WTC11 (cell line): ENCODE measurements around the gene NIPAL4. TPM values are rescaled to one million over a fixed set of nuclear protein-coding genes. Genes with fewer than 3 reads are reported as not detected.

Experiments
- ATAC-seq: fragments of 200-7000 bp; cut with Tn5 transposase; 2 replicates; pipeline ENCODE4 v1.10.0; 2021; ENCODE audit warnings: mild to moderate bottlenecking, moderate library complexity
- CTCF ChIA-PET: fragments of 300-600 bp; sonication (Branson Sonifier 250); formaldehyde crosslinking; loops from one replicate; lab custom pipeline; 2021; ENCODE audit warnings: antibody characterized with exemption; lab: Charles Lee
- POLR2A ChIA-PET: fragments of 350-600 bp; sonication (Branson Sonifier 250); formaldehyde crosslinking; loops from one replicate; lab custom pipeline; 2021; ENCODE audit warnings: antibody characterized with exemption; lab: Charles Lee
- DNase-seq: peaks from one replicate; pipeline ENCODE4 v3.0.0; 2021; ENCODE audit warnings: low spot score
- H3K27ac Mint-ChIP-seq: 2 replicates; pipeline ENCODE4 v1.8.0; 2021; ENCODE audit warnings: mixed read lengths
- H3K27me3 Mint-ChIP-seq: 2 replicates; pipeline ENCODE4 v1.8.0; 2021; ENCODE audit warnings: low read depth, mild to moderate bottlenecking, moderate library complexity, mixed read lengths
- H3K36me3 Mint-ChIP-seq: 2 replicates; pipeline ENCODE4 v1.8.0; 2021; ENCODE audit warnings: mixed read lengths
- H3K4me1 Mint-ChIP-seq: 2 replicates; pipeline ENCODE4 v1.8.0; 2022; ENCODE audit warnings: mixed read lengths
- H3K4me3 Mint-ChIP-seq: 2 replicates; pipeline ENCODE4 v1.8.0; 2021; ENCODE audit warnings: mild to moderate bottlenecking, moderate library complexity, mixed read lengths
- H3K9me3 Mint-ChIP-seq: 2 replicates; pipeline ENCODE4 v1.8.0; 2021; ENCODE audit warnings: mixed read lengths
- ATF1 ChIP-seq: sonication (generic); formaldehyde crosslinking; IDR thresholded peaks from 2 replicates; pipeline ENCODE4 v1.8.1; 2023; ENCODE audit warnings: mild to moderate bottlenecking, moderate library complexity, missing genetic modification reagents
- CBFB ChIP-seq: sonication (generic); formaldehyde crosslinking; IDR thresholded peaks from 2 replicates; pipeline ENCODE4 v1.8.1; 2022; ENCODE audit warnings: mild to moderate bottlenecking, low read depth, missing genetic modification reagents
- EMX1 ChIP-seq: fragments of 250-450 bp; sonication (Bioruptor Pico); IDR thresholded peaks from 2 replicates; pipeline ENCODE4 v1.8.0; 2021; ENCODE audit warnings: mild to moderate bottlenecking
- FOXK1 ChIP-seq: sonication (generic); formaldehyde crosslinking; IDR thresholded peaks from 2 replicates; pipeline ENCODE4 v1.8.0; 2022; ENCODE audit warnings: mild to moderate bottlenecking, moderate library complexity, missing genetic modification reagents
- GTF2I ChIP-seq: fragments of 250-450 bp; sonication (Bioruptor Pico); conservative IDR thresholded peaks from 2 replicates; pipeline ENCODE4 v1.4.0; 2021; ENCODE audit warnings: mild to moderate bottlenecking
- KAT7 ChIP-seq: sonication (generic); formaldehyde crosslinking; IDR thresholded peaks from 2 replicates; pipeline ENCODE4 v1.8.1; 2023; ENCODE audit warnings: missing genetic modification reagents, mild to moderate bottlenecking, borderline replicate concordance
- NFE2L1 ChIP-seq: sonication (generic); formaldehyde crosslinking; IDR thresholded peaks from 2 replicates; pipeline ENCODE4 v1.8.1; 2023; ENCODE audit warnings: missing genetic modification reagents
- NR2C2 ChIP-seq: sonication (generic); formaldehyde crosslinking; IDR thresholded peaks from 2 replicates; pipeline ENCODE4 v1.8.0; 2022; ENCODE audit warnings: mild to moderate bottlenecking, missing genetic modification reagents
- PRRX2 ChIP-seq: fragments of 250-450 bp; sonication (Bioruptor Pico); IDR thresholded peaks from 2 replicates; pipeline ENCODE4 v1.8.0; 2021; ENCODE audit warnings: mild to moderate bottlenecking
- SMAD4 ChIP-seq: sonication (generic); formaldehyde crosslinking; IDR thresholded peaks from 2 replicates; pipeline ENCODE4 v1.8.0; 2022; ENCODE audit warnings: mild to moderate bottlenecking, missing genetic modification reagents
- SOX15 ChIP-seq: fragments of 250-450 bp; sonication (Bioruptor Pico); IDR thresholded peaks from 2 replicates; pipeline ENCODE4 v1.9.0; 2021; ENCODE audit warnings: mild to moderate bottlenecking
- SP1 ChIP-seq: sonication (generic); formaldehyde crosslinking; conservative IDR thresholded peaks from 2 replicates; pipeline ENCODE4 v1.8.1; 2022; ENCODE audit warnings: missing genetic modification reagents
- TCF7 ChIP-seq: sonication (generic); formaldehyde crosslinking; IDR thresholded peaks from 2 replicates; pipeline ENCODE4 v1.8.0; 2022; ENCODE audit warnings: mild to moderate bottlenecking, low read depth, missing genetic modification reagents, moderate library complexity
- TEAD4 ChIP-seq: sonication (generic); formaldehyde crosslinking; IDR thresholded peaks from 2 replicates; pipeline ENCODE4 v1.8.0; 2022; ENCODE audit warnings: mild to moderate bottlenecking, missing genetic modification reagents
- TP53 ChIP-seq: sonication (generic); formaldehyde crosslinking; IDR thresholded peaks from 2 replicates; pipeline ENCODE4 v1.8.1; 2023; ENCODE audit warnings: mild to moderate bottlenecking, missing genetic modification reagents
- ZBTB21 ChIP-seq: sonication (generic); formaldehyde crosslinking; IDR thresholded peaks from 2 replicates; pipeline ENCODE4 v1.8.1; 2023; ENCODE audit warnings: mild to moderate bottlenecking, missing genetic modification reagents, borderline replicate concordance
- ZNF121 ChIP-seq: sonication (generic); formaldehyde crosslinking; IDR thresholded peaks from 2 replicates; pipeline ENCODE4 v1.8.0; 2023; ENCODE audit warnings: missing genetic modification reagents
- ZNF219 ChIP-seq: sonication (generic); formaldehyde crosslinking; IDR thresholded peaks from 2 replicates; pipeline ENCODE4 v1.8.0; 2023; ENCODE audit warnings: missing genetic modification reagents, mild to moderate bottlenecking, borderline replicate concordance
- ZNF232 ChIP-seq: sonication (generic); formaldehyde crosslinking; IDR thresholded peaks from 2 replicates; pipeline ENCODE4 v1.8.0; 2022; ENCODE audit warnings: mild to moderate bottlenecking, missing genetic modification reagents
- ZNF671 ChIP-seq: fragments of 250-450 bp; sonication (Bioruptor Pico); IDR thresholded peaks from 2 replicates; pipeline ENCODE4 v1.8.0; 2021; ENCODE audit warnings: mild to moderate bottlenecking
- total RNA-seq: library from RNA; stranded (reverse); gene quantifications from 3 replicates; pipeline ENCODE4 v1.2.3, GENCODE V29; 2021
- TF ChIP-seq, protein P1 (sequence below): sonication (generic); formaldehyde crosslinking; IDR thresholded peaks from 2 replicates; pipeline ENCODE4 v1.8.0; 2023; ENCODE audit warnings: mild to moderate bottlenecking, missing genetic modification reagents
- TF ChIP-seq, protein P2 (sequence below): fragments of 250-450 bp; sonication (Bioruptor Pico); conservative IDR thresholded peaks from 2 replicates; pipeline ENCODE4 v1.9.0; 2021; ENCODE audit warnings: mild to moderate bottlenecking
- TF ChIP-seq, protein P3 (sequence below): sonication (generic); formaldehyde crosslinking; IDR thresholded peaks from 2 replicates; pipeline ENCODE4 v1.8.1; 2023; ENCODE audit warnings: mild to moderate bottlenecking, moderate library complexity, missing genetic modification reagents
- TF ChIP-seq, protein P4 (sequence below): sonication (generic); formaldehyde crosslinking; conservative IDR thresholded peaks from 2 replicates; pipeline ENCODE4 v1.8.1; 2022; ENCODE audit warnings: mild to moderate bottlenecking, missing genetic modification reagents
- TF ChIP-seq, protein P5 (sequence below): sonication (generic); formaldehyde crosslinking; IDR thresholded peaks from 2 replicates; pipeline ENCODE4 v1.8.1; 2022; ENCODE audit warnings: mild to moderate bottlenecking, missing genetic modification reagents, moderate library complexity, borderline replicate concordance
- TF ChIP-seq, protein P6 (sequence below): sonication (generic); formaldehyde crosslinking; IDR thresholded peaks from 2 replicates; pipeline ENCODE4 v1.8.1; 2023; ENCODE audit warnings: mild to moderate bottlenecking, missing genetic modification reagents

The NIPAL4 gene
- total RNA-seq, 1 experiment from 2014 or later, result not detected

DNA sequence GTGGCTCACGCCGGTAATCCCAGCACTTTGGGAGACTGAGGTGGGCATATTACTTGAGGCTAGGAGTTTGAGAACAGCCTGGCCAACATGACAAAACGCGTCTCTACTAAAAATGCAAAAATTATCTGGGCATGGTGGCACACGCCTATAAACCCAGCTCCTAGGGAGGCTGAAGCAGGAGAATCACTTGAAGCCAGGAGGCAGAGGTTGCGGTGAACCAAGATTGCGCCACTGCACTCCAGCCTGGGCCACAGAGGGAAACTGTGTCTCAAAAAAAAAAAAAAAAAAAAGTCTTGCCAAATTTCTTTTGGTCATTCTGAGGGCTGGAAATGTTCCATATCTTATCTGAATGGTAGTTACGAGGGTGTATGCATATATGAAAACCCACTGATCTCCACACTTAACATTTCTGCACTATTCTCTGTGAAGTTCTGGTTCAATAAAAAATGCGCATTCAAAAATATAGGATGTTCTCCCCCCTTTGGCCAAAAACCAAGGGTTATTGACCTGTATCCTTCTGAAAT is 13.5 kb upstream of the NIPAL4 start (continued):
- TF ChIP-seq, protein P1, sequence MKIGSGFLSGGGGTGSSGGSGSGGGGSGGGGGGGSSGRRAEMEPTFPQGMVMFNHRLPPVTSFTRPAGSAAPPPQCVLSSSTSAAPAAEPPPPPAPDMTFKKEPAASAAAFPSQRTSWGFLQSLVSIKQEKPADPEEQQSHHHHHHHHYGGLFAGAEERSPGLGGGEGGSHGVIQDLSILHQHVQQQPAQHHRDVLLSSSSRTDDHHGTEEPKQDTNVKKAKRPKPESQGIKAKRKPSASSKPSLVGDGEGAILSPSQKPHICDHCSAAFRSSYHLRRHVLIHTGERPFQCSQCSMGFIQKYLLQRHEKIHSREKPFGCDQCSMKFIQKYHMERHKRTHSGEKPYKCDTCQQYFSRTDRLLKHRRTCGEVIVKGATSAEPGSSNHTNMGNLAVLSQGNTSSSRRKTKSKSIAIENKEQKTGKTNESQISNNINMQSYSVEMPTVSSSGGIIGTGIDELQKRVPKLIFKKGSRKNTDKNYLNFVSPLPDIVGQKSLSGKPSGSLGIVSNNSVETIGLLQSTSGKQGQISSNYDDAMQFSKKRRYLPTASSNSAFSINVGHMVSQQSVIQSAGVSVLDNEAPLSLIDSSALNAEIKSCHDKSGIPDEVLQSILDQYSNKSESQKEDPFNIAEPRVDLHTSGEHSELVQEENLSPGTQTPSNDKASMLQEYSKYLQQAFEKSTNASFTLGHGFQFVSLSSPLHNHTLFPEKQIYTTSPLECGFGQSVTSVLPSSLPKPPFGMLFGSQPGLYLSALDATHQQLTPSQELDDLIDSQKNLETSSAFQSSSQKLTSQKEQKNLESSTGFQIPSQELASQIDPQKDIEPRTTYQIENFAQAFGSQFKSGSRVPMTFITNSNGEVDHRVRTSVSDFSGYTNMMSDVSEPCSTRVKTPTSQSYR (CRISPR knock-in tag), result no peak
- TF ChIP-seq ATF1 (CRISPR knock-in tag) (no peak), EMX1 (no peak), SOX15 (no peak), TP53 (no peak), SP1 (no peak), FOXK1 (no peak), NR2C2 (CRISPR knock-in tag) (no peak)
- TF ChIP-seq, protein P2, sequence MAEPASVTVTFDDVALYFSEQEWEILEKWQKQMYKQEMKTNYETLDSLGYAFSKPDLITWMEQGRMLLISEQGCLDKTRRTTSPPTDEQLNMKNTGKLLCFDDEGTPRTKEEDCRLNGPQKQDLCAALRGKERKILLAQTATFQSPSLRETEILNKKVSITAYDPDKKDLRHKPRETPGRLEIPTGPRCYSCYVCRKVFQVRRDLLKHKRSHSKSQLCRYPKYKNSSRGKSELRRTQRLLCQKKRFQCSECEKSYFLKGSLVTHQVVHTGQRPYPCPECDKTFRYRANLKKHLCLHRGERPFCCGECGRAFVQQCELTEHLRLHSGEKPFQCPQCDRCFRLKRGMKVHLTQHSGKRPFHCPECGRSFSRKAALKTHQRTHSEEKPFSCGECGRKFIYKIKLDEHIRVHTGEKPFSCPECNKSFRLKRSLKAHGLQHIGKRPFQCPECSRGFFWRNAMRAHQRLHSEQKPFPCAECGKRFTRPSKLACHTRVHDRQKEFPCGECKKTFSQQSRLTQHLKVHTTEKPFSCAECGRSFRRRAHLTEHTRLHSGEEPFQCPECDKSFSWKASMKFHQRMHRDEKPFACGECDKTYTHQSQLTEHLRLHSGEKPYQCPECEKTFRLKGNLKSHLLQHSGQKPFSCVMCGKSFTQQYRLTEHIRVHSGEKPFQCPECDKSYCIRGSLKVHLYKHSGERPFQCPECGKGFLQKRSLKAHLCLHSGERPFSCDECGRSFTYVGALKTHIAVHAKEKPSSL (CRISPR knock-in tag), result no peak
- TF ChIP-seq, protein P3, sequence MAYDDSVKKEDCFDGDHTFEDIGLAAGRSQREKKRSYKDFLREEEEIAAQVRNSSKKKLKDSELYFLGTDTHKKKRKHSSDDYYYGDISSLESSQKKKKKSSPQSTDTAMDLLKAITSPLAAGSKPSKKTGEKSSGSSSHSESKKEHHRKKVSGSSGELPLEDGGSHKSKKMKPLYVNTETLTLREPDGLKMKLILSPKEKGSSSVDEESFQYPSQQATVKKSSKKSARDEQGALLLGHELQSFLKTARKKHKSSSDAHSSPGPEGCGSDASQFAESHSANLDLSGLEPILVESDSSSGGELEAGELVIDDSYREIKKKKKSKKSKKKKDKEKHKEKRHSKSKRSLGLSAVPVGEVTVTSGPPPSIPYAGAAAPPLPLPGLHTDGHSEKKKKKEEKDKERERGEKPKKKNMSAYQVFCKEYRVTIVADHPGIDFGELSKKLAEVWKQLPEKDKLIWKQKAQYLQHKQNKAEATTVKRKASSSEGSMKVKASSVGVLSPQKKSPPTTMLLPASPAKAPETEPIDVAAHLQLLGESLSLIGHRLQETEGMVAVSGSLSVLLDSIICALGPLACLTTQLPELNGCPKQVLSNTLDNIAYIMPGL (CRISPR knock-in tag), result no peak

DNA sequence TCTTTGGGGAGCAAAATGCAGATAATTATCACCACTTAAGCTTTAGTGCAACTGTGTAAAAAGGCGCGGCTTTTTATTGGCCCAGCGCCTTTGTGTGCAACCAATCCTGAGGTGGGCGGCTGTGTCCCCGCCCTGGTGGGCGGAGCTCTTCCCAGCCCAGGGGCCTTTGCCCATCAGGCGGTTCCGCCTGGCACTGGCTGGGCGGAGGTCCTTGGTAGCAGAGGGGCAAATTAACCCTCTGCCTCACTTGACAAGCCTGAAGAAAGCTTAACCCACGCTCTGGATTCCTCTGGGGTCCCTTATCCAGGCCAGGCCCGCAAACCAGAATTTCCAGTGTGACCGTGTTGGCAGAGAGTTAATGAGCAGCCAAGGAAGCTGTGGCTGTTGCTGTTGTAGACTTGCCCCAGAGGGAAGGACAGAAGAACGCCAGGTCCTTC is 12.8 kb upstream of the NIPAL4 start:
- peaks cover 7% of the 10 kb centered on the region; the same call in 1 of the 2 replicates for H3K4me1 Mint-ChIP-seq
- H3K36me3 Mint-ChIP-seq, result no peaks in the 10 kb centered on the region
- ChIA-PET POLR2A (interaction anchor here (0.7 kb wide), 1 partner anchor 24 kb away, joined by 4 read pairs; no protein-coding TSS in a partner anchor), CTCF (interaction anchor here (0.9 to 1.2 kb wide), 3 partner anchors 25 to 296 kb away, joined by 3 to 7 read pairs (median 3); partner anchors contain the start of gene LSM11)
- DNase-seq, result peak; percentile 25
- no peak overlapping the region for H3K27ac Mint-ChIP-seq
- H3K4me3 Mint-ChIP-seq, result no peak overlapping the region
- ATAC-seq, result peak; percentile 84
- H3K27me3 Mint-ChIP-seq, result no peaks in the 10 kb centered on the region
- no peaks in the 10 kb centered on the region for H3K9me3 Mint-ChIP-seq
- TF ChIP-seq TCF7 (CRISPR knock-in tag) (no peak), FOXK1 (no peak), ZBTB21 (CRISPR knock-in tag) (no peak), GTF2I (no peak), NFE2L1 (CRISPR knock-in tag) (no peak), ZNF232 (CRISPR knock-in tag) (no peak), TEAD4 (CRISPR knock-in tag) (no peak), ZNF671 (CRISPR knock-in tag) (no peak), CBFB (CRISPR knock-in tag) (no peak), PRRX2 (no peak), KAT7 (no peak), ZNF121 (CRISPR knock-in tag) (no peak), SP1 (no peak), ZNF219 (no peak), SMAD4 (no peak)
- TF ChIP-seq, protein P4, sequence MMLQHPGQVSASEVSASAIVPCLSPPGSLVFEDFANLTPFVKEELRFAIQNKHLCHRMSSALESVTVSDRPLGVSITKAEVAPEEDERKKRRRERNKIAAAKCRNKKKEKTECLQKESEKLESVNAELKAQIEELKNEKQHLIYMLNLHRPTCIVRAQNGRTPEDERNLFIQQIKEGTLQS, result no peak
- TF ChIP-seq, protein P3 (CRISPR knock-in tag), result no peak
- TF ChIP-seq, protein P5, sequence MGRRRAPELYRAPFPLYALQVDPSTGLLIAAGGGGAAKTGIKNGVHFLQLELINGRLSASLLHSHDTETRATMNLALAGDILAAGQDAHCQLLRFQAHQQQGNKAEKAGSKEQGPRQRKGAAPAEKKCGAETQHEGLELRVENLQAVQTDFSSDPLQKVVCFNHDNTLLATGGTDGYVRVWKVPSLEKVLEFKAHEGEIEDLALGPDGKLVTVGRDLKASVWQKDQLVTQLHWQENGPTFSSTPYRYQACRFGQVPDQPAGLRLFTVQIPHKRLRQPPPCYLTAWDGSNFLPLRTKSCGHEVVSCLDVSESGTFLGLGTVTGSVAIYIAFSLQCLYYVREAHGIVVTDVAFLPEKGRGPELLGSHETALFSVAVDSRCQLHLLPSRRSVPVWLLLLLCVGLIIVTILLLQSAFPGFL, result no peak
- TF ChIP-seq, protein P6, sequence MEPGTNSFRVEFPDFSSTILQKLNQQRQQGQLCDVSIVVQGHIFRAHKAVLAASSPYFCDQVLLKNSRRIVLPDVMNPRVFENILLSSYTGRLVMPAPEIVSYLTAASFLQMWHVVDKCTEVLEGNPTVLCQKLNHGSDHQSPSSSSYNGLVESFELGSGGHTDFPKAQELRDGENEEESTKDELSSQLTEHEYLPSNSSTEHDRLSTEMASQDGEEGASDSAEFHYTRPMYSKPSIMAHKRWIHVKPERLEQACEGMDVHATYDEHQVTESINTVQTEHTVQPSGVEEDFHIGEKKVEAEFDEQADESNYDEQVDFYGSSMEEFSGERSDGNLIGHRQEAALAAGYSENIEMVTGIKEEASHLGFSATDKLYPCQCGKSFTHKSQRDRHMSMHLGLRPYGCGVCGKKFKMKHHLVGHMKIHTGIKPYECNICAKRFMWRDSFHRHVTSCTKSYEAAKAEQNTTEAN (CRISPR knock-in tag), result no peak
